Measurements from ENCODE around the gene KLK3. TPM values are rescaled to one million over a fixed set of nuclear protein-coding genes. Genes with fewer than 3 reads are reported as not detected.

KLK3 gene
- total RNA-seq, 1 experiment from 2014 or later = not detected

- intact Hi-C loops (cut with micrococcal nuclease) = no loop called here
- BruUV-seq (replicated peaks) = no TSS peak
- ChIA-PET RAD21 (ENCODE audit: low non-redundant PET in 1 of 2, low total read pairs in 2 of 2, uncharacterized antibody in 2 of 2, unreplicated experiment in 2 of 2) (no interaction called here), CTCF (no interaction called here), POLR2A (no interaction called here)
- Histone ChIP-seq H3K27me3 (ENCODE audit: insufficient read depth, low read length) (no peaks in the 10 kb centered on the region), H3K9me2 (ENCODE audit: insufficient read depth) (no peaks in the 10 kb centered on the region), H3K4me1 (ENCODE audit: control insufficient read depth in 1 of 2, insufficient read depth in 2 of 2, low read length in 2 of 2) (peaks cover 8% of the 10 kb centered on the region in 2 experiments), H3K36me3 (ENCODE audit: control insufficient read depth in 1 of 2, insufficient read depth in 2 of 2, low read length in 2 of 2) (no peaks in the 10 kb centered on the region), H3K27ac (ENCODE audit: low read depth, low read length) (no peak overlapping the region), H2AFZ (ENCODE audit: low read depth, low read length, poor library complexity, severe bottlenecking) (no peak overlapping the region), H3K4me2 (ENCODE audit: low read length) (no peak overlapping the region), H3K9me3 (ENCODE audit: control insufficient read depth in 1 of 2, insufficient read depth in 1 of 2, low read depth in 1 of 2, low read length in 2 of 2) (no peaks in the 10 kb centered on the region; a peak in 1 of 4 replicates), H3K9ac (ENCODE audit: low read length) (no peak overlapping the region), H3K4me3 (replicated peaks in 1 of 2; ENCODE audit: low read depth in 1 of 2, low read length in 2 of 2) (no peak overlapping the region), H3K79me2 (ENCODE audit: insufficient read depth, low read length) (no peaks in the 10 kb centered on the region), H4K20me1 (ENCODE audit: insufficient read depth) (no peaks in the 10 kb centered on the region)
- TF ChIP-seq ZFX (IDR thresholded peaks at IDR 0.05) (no peak), POLR2A (IDR thresholded peaks at IDR 0.05; ENCODE audit: borderline replicate concordance, extremely low read depth, insufficient read depth, insufficient read length) (no peak)
- TF ChIP-seq, protein P1, sequence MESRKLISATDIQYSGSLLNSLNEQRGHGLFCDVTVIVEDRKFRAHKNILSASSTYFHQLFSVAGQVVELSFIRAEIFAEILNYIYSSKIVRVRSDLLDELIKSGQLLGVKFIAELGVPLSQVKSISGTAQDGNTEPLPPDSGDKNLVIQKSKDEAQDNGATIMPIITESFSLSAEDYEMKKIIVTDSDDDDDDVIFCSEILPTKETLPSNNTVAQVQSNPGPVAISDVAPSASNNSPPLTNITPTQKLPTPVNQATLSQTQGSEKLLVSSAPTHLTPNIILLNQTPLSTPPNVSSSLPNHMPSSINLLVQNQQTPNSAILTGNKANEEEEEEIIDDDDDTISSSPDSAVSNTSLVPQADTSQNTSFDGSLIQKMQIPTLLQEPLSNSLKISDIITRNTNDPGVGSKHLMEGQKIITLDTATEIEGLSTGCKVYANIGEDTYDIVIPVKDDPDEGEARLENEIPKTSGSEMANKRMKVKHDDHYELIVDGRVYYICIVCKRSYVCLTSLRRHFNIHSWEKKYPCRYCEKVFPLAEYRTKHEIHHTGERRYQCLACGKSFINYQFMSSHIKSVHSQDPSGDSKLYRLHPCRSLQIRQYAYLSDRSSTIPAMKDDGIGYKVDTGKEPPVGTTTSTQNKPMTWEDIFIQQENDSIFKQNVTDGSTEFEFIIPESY (IDR thresholded peaks at IDR 0.05; ENCODE audit: extremely low read depth, insufficient replicate concordance, low read length) = no peak
- ATAC-seq = no peak
- no peak for DNase-seq (ENCODE audit: low read depth, low spot score)
Measured at GRCh38 chr19:50830266-50831025, 24.3 kb upstream of the KLK3 start.

DNA sequence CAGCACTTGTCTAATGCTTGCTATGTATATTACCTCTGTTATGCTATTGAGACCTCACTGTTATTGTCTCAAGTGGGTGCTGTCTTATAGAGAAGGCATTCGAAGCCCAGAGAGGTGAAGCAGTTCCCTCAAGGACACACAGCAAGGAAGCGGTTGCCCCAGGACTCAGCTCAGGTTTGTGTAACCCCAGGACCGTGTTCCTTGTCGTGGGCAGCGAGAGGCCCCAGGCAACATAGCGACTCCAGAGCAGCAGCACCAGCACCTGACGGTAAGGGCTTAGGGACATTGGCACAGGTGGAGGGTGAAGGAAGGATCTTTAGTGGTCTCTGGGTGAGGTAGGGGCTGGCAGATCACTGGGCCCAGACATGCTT lies 23.7 kb upstream of the KLK3 start:
- intact Hi-C loops (cut with micrococcal nuclease) = no loop called here
- POLR2A ChIA-PET = no interaction called here
- CTCF ChIA-PET = no interaction called here

More for the DNA sequence above, 23.7 kb upstream of the KLK3 start:
- no peak for ATAC-seq
- Histone ChIP-seq H2AFZ (ENCODE audit: low read depth, low read length, poor library complexity, severe bottlenecking) (no peak overlapping the region), H3K4me2 (ENCODE audit: low read length) (no peak overlapping the region), H3K27ac (ENCODE audit: low read depth, low read length) (no peak overlapping the region), H3K9me2 (ENCODE audit: insufficient read depth) (no peaks in the 10 kb centered on the region), H3K4me3 (replicated peaks in 1 of 2; ENCODE audit: low read depth in 1 of 2, low read length in 2 of 2) (no peak overlapping the region), H3K9ac (ENCODE audit: low read length) (no peak overlapping the region), H3K79me2 (ENCODE audit: insufficient read depth, low read length) (no peaks in the 10 kb centered on the region), H3K9me3 (ENCODE audit: control insufficient read depth in 1 of 2, insufficient read depth in 1 of 2, low read depth in 1 of 2, low read length in 2 of 2) (no peaks in the 10 kb centered on the region; a peak in 1 of 4 replicates), H4K20me1 (ENCODE audit: insufficient read depth) (no peaks in the 10 kb centered on the region), H3K36me3 (ENCODE audit: control insufficient read depth in 1 of 2, insufficient read depth in 2 of 2, low read length in 2 of 2) (no peaks in the 10 kb centered on the region), H3K27me3 (ENCODE audit: insufficient read depth, low read length) (no peaks in the 10 kb centered on the region), H3K4me1 (ENCODE audit: control insufficient read depth in 1 of 2, insufficient read depth in 2 of 2, low read length in 2 of 2) (peaks cover 8 to 12% of the 10 kb centered on the region in 2 experiments)
- RAD21 ChIA-PET (ENCODE audit: low non-redundant PET in 1 of 2, low total read pairs in 2 of 2, uncharacterized antibody in 2 of 2, unreplicated experiment in 2 of 2) = no interaction called here
- no peak for DNase-seq (ENCODE audit: low read depth, low spot score)
- no peak for TF ChIP-seq CEBPB (IDR thresholded peaks at IDR 0.05; ENCODE audit: low read depth)
- no peak for TF ChIP-seq EZH2 (IDR thresholded peaks at IDR 0.05)
- no peak for TF ChIP-seq SIN3A (IDR thresholded peaks at IDR 0.05; ENCODE audit: low read depth)
- TF ChIP-seq JUND (IDR thresholded peaks at IDR 0.05) = no peak
- TF ChIP-seq YY1 (IDR thresholded peaks at IDR 0.05; ENCODE audit: extremely low read depth, insufficient replicate concordance, low read depth, low read length) = no peak
- TF ChIP-seq CTCF (IDR thresholded peaks at IDR 0.05 in 2 of 3, conservative IDR thresholded peaks at IDR 0.05 in 1 of 3; ENCODE audit: borderline replicate concordance in 1 of 3, insufficient read depth in 1 of 3, low read depth in 2 of 3, low read length in 2 of 3) = no peak
- TF ChIP-seq EZH2phosphoT487 (IDR thresholded peaks at IDR 0.05; ENCODE audit: borderline replicate concordance) = no peak
- TF ChIP-seq, protein P1 (IDR thresholded peaks at IDR 0.05; ENCODE audit: extremely low read depth, insufficient replicate concordance, low read length) = no peak
- TF ChIP-seq SRF (IDR thresholded peaks at IDR 0.05; ENCODE audit: low read depth) = no peak
- TF ChIP-seq SP1 (IDR thresholded peaks at IDR 0.05; ENCODE audit: low read depth) = no peak
- BruUV-seq (replicated peaks) = no TSS peak
